Spleen (tissue), 7 donors: ENCODE results near the gene ARRDC3.

Source experiments
- POLR2A ChIP-seq, 3 donors: fragments of 450-650 bp; IDR thresholded peaks; one replicate each; pipeline ENCODE4 v1.5.1; 2017; ENCODE audit warnings: antibody characterized with exemption in 3 of 3, mild to moderate bottlenecking in 1 of 3
- POLR2AphosphoS5 ChIP-seq, 3 donors: sonication (generic); formaldehyde crosslinking; IDR thresholded peaks; one replicate each; pipeline ENCODE4 v1.5.1; 2017; ENCODE audit warnings: antibody characterized with exemption in 3 of 3
- TF ChIP-seq, protein P1 (sequence below), 11 experiments: fragments of 200-600 bp in 7 of 11; fragments of 450-650 bp in 4 of 11; sonication (generic) in 4 of 11; IDR thresholded peaks in 8 of 11; conservative IDR thresholded peaks in 3 of 11; 1 replicate in 7 of 11; 2 replicates in 4 of 11; pipeline versions ENCODE4 v1.4.0 to v1.8.0; 2016 to 2021; ENCODE audit warnings: antibody characterized with exemption in 11 of 11, inconsistent platforms in 4 of 11, mild to moderate bottlenecking in 1 of 11
- donor health status: DM: no; HTN: no; CAD: no; lungs with moderate emphysema.
- donor health status: DM: no; HTN: no; CAD: no.
- donor health status: DM: no; HTN: no; CAD: no.

GRCh38 chr5:91419571-91420537 lies 36.7 kb upstream of the ARRDC3 start:
- TF ChIP-seq, protein P1, sequence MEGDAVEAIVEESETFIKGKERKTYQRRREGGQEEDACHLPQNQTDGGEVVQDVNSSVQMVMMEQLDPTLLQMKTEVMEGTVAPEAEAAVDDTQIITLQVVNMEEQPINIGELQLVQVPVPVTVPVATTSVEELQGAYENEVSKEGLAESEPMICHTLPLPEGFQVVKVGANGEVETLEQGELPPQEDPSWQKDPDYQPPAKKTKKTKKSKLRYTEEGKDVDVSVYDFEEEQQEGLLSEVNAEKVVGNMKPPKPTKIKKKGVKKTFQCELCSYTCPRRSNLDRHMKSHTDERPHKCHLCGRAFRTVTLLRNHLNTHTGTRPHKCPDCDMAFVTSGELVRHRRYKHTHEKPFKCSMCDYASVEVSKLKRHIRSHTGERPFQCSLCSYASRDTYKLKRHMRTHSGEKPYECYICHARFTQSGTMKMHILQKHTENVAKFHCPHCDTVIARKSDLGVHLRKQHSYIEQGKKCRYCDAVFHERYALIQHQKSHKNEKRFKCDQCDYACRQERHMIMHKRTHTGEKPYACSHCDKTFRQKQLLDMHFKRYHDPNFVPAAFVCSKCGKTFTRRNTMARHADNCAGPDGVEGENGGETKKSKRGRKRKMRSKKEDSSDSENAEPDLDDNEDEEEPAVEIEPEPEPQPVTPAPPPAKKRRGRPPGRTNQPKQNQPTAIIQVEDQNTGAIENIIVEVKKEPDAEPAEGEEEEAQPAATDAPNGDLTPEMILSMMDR (IDR thresholded peaks at IDR 0.05 in 8 of 11, conservative IDR thresholded peaks at IDR 0.05 in 3 of 11) = peak; percentile 48 to 82 (median 71)
- TF ChIP-seq POLR2AphosphoS5 (IDR thresholded peaks at IDR 0.05) (no peak), POLR2A (IDR thresholded peaks at IDR 0.05) (no peak)
